Endothelial cell (in vitro differentiated cells): ENCODE data around the gene PTPRM. TPM values are rescaled to one million over a fixed set of nuclear protein-coding genes. Genes with fewer than 3 reads are reported as not detected.

Experiments used
- DNase-seq: peaks from one replicate; pipeline ENCODE4 v3.0.0; 2021; ENCODE audit warnings: low spot score
- H3K27ac Mint-ChIP-seq: one replicate; pipeline ENCODE4 v1.8.0; 2021; ENCODE audit warnings: mixed read lengths, inconsistent platforms; ENCODE audit not compliant: unreplicated experiment
- H3K27me3 Mint-ChIP-seq: one replicate; pipeline ENCODE4 v1.8.0; 2021; ENCODE audit warnings: mild to moderate bottlenecking, moderate library complexity, mixed read lengths, inconsistent platforms; ENCODE audit not compliant: unreplicated experiment
- H3K36me3 Mint-ChIP-seq: one replicate; pipeline ENCODE4 v1.8.0; 2021; ENCODE audit warnings: mild to moderate bottlenecking, low read depth, mixed read lengths, inconsistent platforms; ENCODE audit not compliant: unreplicated experiment
- H3K4me1 Mint-ChIP-seq: one replicate; pipeline ENCODE4 v1.8.0; 2021; ENCODE audit warnings: mild to moderate bottlenecking, mixed read lengths, inconsistent platforms; ENCODE audit not compliant: unreplicated experiment
- H3K4me3 Mint-ChIP-seq: one replicate; pipeline ENCODE4 v1.8.0; 2021; ENCODE audit warnings: mild to moderate bottlenecking, mixed read lengths, inconsistent platforms; ENCODE audit not compliant: unreplicated experiment
- H3K9me3 Mint-ChIP-seq: one replicate; pipeline ENCODE4 v1.8.0; 2021; ENCODE audit warnings: mixed read lengths, inconsistent platforms; ENCODE audit not compliant: unreplicated experiment
- total RNA-seq: library from RNA; stranded (reverse); fragmentation: NEBNext Ultra II Directional; extraction: Animal tissue kit (Norgen Biotek cat#: 25700); gene quantifications from one replicate; pipeline ENCODE4 v1.2.1, GENCODE V29; 2021; ENCODE audit not compliant: unreplicated experiment
- TF ChIP-seq, protein P1 (sequence below): fragments of 200-600 bp; sonication (generic); IDR thresholded peaks from one replicate; pipeline ENCODE4 v1.5.0; 2021; ENCODE audit warnings: antibody characterized with exemption; ENCODE audit not compliant: unreplicated experiment

The PTPRM gene
- total RNA-seq, 1 donor from 2014 or later, result 284 TPM

DNA sequence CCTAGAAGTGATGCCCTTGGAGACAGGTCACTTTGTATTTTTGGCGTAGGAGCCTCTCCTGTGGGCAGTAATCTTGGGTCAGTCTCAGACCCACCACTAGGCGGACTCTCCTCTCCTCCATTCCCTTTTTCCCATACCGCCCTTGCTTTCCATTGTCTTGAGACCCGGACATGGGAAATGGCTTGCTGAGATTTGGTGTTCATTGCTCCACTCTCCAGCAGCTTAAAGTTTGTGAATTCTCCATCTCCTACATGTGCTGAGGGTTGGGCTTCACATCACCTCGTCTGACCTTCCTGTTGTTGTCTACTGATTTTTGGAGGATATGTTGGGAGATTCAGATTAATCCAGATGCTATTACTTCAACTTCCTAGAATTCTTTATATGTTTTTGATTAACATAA lies 882.9 kb downstream of the PTPRM start:
- DNase-seq, result peak; percentile 59
- H3K4me3 Mint-ChIP-seq, result no peak overlapping the region
- H3K36me3 Mint-ChIP-seq, result no peaks in the 10 kb centered on the region
- no peaks in the 10 kb centered on the region for H3K4me1 Mint-ChIP-seq
- H3K9me3 Mint-ChIP-seq, result no peaks in the 10 kb centered on the region
- H3K27me3 Mint-ChIP-seq, result peaks cover 2% of the 10 kb centered on the region
- TF ChIP-seq, protein P1, sequence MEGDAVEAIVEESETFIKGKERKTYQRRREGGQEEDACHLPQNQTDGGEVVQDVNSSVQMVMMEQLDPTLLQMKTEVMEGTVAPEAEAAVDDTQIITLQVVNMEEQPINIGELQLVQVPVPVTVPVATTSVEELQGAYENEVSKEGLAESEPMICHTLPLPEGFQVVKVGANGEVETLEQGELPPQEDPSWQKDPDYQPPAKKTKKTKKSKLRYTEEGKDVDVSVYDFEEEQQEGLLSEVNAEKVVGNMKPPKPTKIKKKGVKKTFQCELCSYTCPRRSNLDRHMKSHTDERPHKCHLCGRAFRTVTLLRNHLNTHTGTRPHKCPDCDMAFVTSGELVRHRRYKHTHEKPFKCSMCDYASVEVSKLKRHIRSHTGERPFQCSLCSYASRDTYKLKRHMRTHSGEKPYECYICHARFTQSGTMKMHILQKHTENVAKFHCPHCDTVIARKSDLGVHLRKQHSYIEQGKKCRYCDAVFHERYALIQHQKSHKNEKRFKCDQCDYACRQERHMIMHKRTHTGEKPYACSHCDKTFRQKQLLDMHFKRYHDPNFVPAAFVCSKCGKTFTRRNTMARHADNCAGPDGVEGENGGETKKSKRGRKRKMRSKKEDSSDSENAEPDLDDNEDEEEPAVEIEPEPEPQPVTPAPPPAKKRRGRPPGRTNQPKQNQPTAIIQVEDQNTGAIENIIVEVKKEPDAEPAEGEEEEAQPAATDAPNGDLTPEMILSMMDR, result peak; percentile 81
- no peak overlapping the region for H3K27ac Mint-ChIP-seq

DNA sequence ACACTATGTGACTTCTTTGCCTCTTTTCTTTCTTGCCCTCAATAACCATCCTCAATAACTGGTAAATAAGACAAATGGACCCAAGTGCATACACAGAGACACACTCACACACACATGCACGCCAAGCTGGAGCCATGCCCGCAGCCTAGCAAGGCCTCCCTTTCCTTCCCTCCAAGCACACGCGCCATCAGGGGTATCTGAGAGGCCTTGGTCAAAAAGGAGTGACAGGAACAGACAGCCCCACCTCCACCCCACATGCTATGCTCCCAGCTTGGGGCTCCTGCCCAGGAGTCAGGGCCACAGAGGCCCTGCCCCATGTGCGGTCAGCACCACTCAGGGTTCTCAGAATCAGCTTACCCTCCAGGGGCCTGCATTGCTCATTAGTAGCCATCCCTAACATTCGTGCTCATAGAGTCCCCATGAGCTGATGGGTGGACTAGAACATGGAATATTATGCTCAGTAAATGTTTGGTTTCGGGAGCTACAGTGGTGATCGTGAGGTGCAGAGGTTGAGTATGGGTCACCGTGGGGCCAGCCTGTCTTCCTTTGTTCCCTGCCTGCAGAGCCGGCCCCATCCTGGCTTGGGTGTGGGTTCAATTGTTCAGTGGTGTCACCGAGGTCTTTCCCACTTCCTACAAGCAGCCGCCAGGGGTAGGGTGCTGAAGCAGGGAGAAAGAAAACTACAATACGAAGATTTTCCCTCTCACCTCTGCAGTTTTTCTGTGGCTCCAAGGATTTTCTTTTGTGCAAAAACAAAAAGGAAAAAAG lies 884.0 kb downstream of the PTPRM start:
- no peaks in the 10 kb centered on the region for H3K36me3 Mint-ChIP-seq
- no peak for DNase-seq
- no peak overlapping the region for H3K27ac Mint-ChIP-seq
- H3K4me3 Mint-ChIP-seq, result no peak overlapping the region
- H3K4me1 Mint-ChIP-seq, result no peaks in the 10 kb centered on the region
- peaks cover 2% of the 10 kb centered on the region for H3K27me3 Mint-ChIP-seq
- TF ChIP-seq, protein P1, result no peak
- H3K9me3 Mint-ChIP-seq, result no peaks in the 10 kb centered on the region

DNA sequence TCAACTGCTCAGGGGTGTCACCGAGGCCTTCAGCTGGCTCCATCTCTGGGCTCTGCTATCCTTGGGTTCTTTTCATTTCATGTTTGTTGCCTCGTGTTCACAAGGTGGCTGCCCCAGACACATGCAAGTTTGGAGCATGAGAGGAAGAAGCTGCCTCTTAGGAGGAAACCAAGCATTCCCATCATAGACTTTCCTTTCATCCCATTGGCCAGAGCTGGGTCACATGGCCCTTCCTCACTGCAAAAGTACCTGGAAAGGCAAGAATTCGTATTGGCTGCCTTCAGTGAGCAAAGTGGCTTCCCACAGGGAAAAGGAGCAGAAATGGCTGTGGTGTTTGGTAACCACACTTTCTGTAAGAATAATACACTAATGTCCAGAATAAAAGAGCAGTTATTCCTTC lies 886.4 kb downstream of the PTPRM start:
- TF ChIP-seq, protein P1, result no peak
- H3K9me3 Mint-ChIP-seq, result no peaks in the 10 kb centered on the region
- no peaks in the 10 kb centered on the region for H3K4me1 Mint-ChIP-seq
- no peaks in the 10 kb centered on the region for H3K36me3 Mint-ChIP-seq
- H3K27me3 Mint-ChIP-seq, result no peaks in the 10 kb centered on the region
- no peak overlapping the region for H3K4me3 Mint-ChIP-seq
- DNase-seq, result no peak
- no peak overlapping the region for H3K27ac Mint-ChIP-seq

DNA sequence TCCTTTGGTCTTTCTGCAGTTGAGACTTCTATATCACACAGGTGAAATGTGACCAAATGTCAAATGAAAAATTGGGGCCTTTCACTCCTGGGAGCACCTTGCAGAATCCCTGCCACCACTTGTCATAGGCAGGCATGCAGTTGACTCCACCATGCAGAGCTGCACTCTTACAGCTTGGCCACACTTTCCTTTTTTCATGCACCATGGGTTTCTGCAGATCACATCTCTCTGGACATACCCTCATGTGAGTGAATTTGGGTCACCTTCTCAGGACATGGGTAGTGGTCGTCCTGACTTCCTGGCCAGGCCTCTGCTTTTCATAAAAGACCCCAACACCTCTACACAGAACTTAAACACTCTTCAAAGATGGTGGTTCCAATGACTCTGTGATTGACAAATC lies 887.0 kb downstream of the PTPRM start:
- TF ChIP-seq, protein P1, result no peak
- Mint-ChIP-seq H3K4me3 (no peak overlapping the region), H3K27ac (no peak overlapping the region), H3K4me1 (no peaks in the 10 kb centered on the region), H3K27me3 (no peaks in the 10 kb centered on the region), H3K9me3 (no peaks in the 10 kb centered on the region), H3K36me3 (no peaks in the 10 kb centered on the region)
- DNase-seq, result no peak

DNA sequence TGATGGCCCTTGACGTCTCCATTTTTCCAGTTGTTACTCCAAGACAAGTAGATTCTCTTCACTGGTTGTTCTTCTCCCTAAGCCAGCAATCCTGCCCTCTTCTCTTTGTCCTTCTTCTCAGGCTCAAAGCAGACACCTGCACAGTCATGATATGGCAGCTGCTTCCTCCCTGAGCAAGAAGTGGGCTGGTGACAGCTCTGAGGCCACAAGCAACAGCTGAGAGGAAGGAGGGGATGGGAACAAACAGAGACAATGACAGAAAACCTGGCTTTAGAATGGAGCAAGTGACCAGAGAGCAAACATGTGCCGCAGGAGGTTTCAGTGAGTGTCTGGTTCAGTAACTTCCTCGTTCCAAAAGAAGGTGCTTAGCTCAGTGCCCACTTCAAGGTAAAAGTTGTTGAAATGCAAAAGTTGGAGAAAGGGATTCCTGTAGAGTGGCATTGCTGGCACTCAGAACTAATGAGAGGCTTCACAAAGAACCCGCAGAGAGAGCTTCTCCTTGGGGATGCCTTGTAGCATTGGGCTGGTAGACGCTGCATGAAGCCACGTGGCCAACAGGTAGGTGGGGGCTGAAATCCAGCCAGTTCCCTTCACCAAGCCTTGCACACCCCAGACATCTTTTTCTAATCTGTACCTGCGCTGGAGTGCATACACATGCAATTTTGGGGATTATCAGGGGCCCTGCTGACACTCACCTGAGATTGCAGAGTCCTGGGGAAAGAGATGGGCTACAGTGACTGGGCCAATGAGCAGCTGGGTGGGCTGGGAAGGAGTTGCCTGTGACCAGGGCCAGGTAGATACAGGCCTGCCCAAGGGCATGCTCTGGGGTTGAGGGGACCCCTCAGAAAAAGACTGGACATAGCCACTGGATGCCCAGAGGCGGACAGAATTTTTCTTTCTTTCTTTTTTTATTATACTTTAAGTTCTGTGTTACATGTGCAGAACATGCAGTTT lies 888.8 kb downstream of the PTPRM start:
- DNase-seq, result no peak
- Mint-ChIP-seq H3K27ac (no peak overlapping the region), H3K27me3 (no peaks in the 10 kb centered on the region), H3K4me3 (no peak overlapping the region), H3K9me3 (no peaks in the 10 kb centered on the region), H3K4me1 (no peaks in the 10 kb centered on the region), H3K36me3 (no peaks in the 10 kb centered on the region)
- TF ChIP-seq, protein P1, result no peak
